Stimulated activated CD4-positive, alpha-beta T cell treated with anti-CD3 and anti-CD28 coated beads, Interleukin-1b, Interleukin-23, amount 100 ng/mL, for 24 hours (primary cell): ENCODE measurements around the gene BBC3.
"Not testable (repeated sequence)": the region's sequence is repeated elsewhere in the genome, so short reads cannot be mapped to it uniquely, and the experiment has no call there.

Experiments used
- DNase-seq, 4 experiments: peaks; one replicate each; pipeline ENCODE4 v3.0.0-alpha.2; 2020; ENCODE audit warnings: low read depth in 4 of 4, low spot score in 1 of 4

The BBC3 gene

GRCh38 chr19:47230921-47231214 lies at the start of gene BBC3:
BBC3 (minus strand) TSS chr19:47231199; CDS start chr19:47228431, 2,768 bp downstream.
- DNase-seq = no peak

- DNase-seq = peak in 2 of 4 experiments; percentile 45
Measured at GRCh38 chr19:47280183-47280797, 49.3 kb upstream of the BBC3 start.

GRCh38 chr19:47276513-47276912 lies 45.5 kb upstream of the BBC3 start:
- not testable (repeated sequence) for DNase-seq

- DNase-seq = no peak
Measured at GRCh38 chr19:47275791-47276461, 44.9 kb upstream of the BBC3 start.

GRCh38 chr19:47274891-47275761 lies 44.1 kb upstream of the BBC3 start:
- DNase-seq = no peak

- DNase-seq = peak; percentile 100
Measured at GRCh38 chr19:47274071-47274890, 43.3 kb upstream of the BBC3 start, which contains the start of gene INAFM1. INAFM1 (plus strand) TSS chr19:47274885; CDS start chr19:47274920, 35 bp downstream.

GRCh38 chr19:47273313-47274070 lies 42.5 kb upstream of the BBC3 start:
- DNase-seq = peak; percentile 63 to 87 (median 74)

- peak in 1 of 4 experiments; percentile 48 for DNase-seq
Measured at GRCh38 chr19:47272448-47273312, 41.7 kb upstream of the BBC3 start.

- no peak for DNase-seq
Measured at GRCh38 chr19:47271949-47272348, 41.0 kb upstream of the BBC3 start.

GRCh38 chr19:47270408-47270807 lies 39.4 kb upstream of the BBC3 start:
- no peak for DNase-seq

- DNase-seq = no peak
Measured at GRCh38 chr19:47269596-47269995, 38.6 kb upstream of the BBC3 start.

GRCh38 chr19:47268028-47268427 lies 37.0 kb upstream of the BBC3 start:
- no peak for DNase-seq

- DNase-seq = no peak
Measured at GRCh38 chr19:47267350-47267759, 36.4 kb upstream of the BBC3 start.

GRCh38 chr19:47266401-47266941 lies 35.5 kb upstream of the BBC3 start:
- DNase-seq = no peak

GRCh38 chr19:47264629-47265028 lies 33.6 kb upstream of the BBC3 start:
- DNase-seq = no peak

GRCh38 chr19:47261946-47262793 lies 31.2 kb upstream of the BBC3 start:
- not testable (repeated sequence) for DNase-seq

GRCh38 chr19:47260476-47260875 lies 29.5 kb upstream of the BBC3 start:
- DNase-seq = no peak

- DNase-seq = no peak
Measured at GRCh38 chr19:47258895-47259555, 28.0 kb upstream of the BBC3 start.
